SHP77 (cell line): Measurements from ENCODE around the gene CPVL.
A peak's percentile ranks its signal among the peaks of the same experiment; 100 is the strongest.

Experiments
- DNase-seq, 2 experiments: peaks; one replicate each; lab custom pipeline; 2025; lab: John Stamatoyannopoulos, UW

The CPVL gene

DNA sequence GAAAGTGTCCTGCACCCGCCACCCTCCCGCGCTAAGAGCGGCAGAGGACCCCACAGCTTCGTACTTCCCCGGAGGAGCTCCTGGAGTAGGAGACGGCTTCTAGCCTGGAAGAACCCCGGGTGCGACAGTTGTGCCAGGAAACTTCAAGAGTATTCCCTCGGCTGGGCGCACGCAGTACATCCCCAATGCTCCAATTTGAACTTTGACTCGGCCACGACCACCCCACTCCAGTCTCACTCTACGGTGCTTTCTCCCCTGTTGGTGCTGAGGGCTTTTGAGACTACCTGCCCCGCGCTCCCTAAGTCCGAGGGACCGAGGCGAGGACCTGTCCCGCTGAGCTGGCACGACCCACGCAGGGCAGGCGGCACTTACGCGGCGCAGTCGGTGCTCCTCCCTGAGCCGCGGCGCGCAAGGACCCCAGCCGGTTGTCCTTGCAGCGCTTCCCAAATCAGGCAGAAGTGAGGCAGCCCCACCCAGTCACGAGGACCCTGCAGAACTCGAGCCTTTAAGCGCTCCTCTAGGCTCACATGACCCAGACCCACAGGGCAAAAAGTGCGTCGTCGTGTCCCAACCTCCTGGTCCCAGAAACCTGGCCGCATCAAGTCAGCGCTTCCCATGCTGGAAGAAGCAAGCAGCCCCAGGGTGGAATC is at the start of gene CPVL:
CPVL (minus strand) TSS at position 481 of the 650 bp plus-strand sequence. CDS start 25,476 bp downstream, outside the sequence.
- DNase-seq = peak; percentile 49 to 64

DNA sequence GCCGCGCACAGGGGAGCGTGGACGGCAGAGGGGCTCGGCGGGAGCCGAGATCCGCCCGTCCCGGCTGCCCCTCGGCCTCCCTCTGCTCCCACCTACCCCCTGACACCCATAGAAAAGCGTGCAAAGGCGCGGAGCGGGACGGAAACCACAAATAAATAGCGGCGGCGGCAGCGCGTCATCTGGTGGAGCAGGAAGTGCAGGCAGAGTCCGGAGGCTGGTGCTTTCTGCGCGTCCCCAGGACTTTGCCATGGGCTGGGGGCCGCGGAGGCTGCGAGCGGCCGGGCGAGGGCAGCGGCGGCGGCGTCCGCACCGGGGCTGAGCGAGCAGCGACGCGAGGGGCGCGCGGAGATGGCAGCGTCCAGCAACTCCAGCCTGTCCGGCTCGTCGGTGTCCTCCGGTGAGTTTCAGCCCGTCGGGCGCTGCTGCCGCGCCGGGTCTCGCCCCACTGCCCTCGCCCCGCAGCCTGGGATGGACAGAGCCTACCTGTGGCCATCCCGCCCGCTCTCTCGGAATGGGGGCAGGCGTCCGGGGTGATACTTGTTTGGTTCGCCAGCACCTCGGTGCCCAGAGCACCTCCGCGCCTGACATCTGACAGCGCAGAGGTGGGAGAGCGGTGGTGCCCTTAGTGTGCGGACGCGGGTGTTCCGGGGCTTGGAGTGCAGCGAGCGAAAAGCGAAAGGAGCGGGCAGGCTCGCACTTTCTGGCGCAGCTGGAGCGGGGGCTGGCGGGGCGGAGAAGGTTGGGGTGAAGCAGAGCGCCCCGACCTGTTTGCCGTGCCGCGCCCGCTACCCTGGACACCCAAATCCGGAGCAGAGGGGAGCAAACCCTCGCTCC is 48.5 kb upstream of the CPVL start, which contains the start of gene CHN2:
CHN2 (plus strand) TSS at position 182 of the 834 bp plus-strand sequence.
- DNase-seq = peak; percentile 73 to 84

DNA sequence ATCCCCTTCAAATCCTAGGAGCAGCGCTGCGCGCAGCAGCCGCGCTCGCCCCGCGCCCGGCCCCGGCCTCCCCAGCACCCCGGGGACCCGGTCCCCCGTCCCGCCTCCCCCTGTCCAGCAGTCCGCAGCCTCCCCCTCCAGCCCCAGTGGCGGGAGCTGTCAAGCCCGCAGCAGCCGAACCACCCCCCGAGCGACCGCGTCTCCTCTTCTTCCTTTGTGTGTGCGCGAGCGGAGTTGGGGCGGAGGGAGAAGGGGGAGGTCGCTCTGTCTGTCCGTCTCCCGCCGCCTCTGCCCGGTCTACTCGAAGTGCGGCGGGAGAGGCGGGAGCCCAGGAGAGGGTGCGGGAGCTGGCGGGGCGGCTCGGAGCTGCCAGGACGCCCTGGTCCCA is 47.9 kb upstream of the CPVL start:
- peak; percentile 69 to 72 for DNase-seq

DNA sequence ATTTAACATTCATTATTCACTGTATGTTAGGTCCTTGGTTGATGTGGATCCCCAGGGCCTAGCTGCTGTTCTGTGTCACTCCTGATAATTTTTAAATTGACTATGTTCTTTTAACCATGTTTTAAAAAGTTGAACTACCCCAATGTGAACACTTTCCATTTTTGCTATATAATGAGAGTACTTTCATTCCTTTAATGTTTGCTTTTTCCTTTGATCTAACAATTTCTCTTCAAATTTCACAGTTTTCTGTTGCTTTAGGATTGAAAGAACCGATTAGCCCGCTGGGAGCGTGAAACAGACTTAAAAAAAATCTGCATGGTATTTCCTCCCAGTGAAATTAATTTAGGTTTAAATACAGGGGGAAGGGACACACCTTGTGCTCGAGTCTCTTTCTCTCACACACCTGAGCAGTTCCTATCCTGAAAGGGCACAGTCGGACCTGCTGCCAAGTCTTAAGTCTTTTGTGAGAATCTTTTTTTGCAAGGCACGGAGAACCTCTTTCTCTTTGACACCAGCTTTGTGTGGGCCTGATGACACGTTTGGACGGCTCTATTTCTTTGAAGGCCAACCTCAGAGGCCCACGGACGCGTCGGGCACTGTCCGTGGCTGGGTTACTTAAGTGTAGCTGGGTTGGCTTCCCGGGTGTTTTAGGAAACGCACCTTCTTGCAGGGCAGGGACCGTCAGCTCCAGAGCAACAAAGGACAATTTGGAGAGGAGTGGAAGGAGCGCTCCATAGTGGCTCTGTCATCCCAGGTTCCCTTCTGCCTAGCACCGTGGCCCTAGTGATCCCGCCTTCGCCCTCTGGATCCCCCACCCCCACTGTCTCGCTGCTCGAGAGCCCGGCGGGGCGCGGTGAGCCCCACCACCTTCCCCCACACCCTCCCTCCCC is 47.2 kb upstream of the CPVL start:
- DNase-seq = no peak

DNA sequence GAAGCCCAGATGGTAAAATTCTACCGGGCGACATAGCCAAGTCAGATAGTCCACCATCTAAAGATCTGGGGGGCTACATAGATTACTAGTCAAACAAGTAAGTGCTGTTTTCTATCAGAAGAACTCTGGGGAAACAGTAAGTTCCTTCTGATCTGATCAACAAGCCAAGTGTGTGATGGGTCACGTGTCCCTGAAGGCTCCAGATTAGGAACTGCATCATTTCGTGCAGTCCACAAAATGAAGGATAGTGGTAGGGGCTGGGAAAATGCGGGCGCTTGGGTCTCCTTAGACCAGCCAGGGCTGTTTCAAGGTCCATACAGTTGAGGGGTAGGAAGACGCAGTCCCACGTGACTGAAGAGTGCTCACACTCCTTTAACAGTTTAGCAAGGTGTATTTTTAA is 46.5 kb upstream of the CPVL start:
- DNase-seq = no peak

DNA sequence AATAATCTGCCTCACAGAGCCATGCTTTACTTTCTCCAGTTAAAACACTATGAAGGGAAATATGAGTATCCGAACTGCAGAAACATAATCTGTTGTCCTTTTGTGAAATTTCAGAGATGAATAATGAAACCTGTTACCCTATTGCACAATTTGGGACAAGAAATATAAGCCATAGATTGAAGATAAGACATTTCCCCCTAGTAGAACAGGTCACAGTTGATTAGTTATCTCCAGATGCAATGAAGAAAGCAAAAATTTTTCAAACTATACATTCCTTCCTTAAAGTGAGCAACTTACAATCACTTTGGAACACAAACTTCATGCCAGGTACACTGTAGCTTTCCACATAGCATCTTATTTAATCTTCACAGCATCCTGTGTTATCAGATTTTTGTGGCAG is 46.0 kb upstream of the CPVL start:
- DNase-seq = no peak

DNA sequence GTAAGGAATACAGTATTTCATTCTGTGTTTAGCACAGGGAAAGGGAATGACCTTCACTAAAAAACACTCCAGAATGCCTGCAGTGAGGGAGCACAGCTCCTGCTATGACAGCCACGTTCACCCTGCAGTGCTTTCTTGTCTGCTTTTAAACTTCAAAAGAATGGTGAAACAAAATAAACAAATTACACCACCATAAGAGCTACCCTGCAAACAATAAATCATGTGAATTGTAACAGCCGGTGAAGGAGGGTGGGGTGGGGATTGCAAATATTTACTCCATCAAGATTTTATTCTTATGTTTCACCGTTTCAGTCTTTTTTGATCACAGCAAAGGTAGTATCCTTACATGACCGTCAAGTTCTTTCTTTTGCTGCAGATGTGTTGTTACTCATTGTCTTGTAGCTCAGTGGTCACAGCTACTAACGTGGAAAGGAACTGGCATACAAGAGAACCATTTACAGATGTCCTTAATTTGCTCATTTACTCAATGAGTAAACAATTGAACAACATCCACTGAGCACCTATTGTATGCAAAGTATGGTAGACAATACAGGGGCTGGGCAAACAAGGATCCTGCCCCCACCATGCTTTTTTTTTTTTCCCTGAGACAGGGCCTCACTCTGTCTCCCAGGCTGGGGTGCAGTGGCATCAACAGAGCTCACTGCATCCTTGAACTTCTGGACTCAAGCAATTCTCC is 44.2 kb upstream of the CPVL start:
- DNase-seq = peak; percentile 37 to 44

DNA sequence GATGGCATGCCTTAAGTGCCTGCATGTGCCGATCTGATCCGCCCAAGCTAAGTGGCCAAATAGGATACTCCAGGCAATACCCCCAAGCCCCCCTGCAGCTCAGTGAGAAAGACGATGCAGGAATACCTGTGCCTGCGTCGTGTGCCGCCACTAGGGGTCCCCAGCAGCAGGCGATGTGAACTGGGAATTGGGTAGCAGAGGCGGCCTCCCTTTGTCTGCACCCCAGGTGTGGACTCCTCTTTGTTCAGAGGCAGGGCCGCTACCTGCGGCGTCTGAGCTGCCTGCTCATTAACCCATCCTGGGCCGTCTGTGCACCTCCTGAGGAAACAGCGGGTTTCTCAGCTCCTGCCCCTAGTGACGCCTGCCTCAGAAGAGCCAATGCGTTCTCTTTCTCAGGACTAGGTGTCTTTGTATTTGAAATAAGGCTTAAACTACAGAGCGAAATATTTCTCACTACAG is 43.4 kb upstream of the CPVL start:
- DNase-seq = peak; percentile 89 to 92

DNA sequence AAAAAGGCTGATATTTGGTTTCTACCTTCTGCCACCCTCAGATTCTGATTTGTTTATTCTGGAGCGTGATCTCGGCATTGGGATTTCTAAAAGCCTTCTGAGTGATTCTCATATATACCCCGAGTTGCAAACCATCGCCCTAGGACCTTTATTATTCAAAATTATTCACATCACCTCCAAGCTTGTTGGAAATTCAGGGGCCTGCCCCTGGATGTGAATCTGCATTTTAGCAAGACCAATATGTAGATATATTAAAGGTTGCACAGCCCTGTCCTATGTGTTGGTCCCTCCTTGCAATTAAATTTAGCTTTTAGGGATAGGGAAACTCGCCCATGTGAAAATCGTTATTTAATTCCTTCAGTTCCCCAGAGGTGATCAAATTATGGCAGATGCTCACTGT is 39.3 kb upstream of the CPVL start:
- DNase-seq = no peak

DNA sequence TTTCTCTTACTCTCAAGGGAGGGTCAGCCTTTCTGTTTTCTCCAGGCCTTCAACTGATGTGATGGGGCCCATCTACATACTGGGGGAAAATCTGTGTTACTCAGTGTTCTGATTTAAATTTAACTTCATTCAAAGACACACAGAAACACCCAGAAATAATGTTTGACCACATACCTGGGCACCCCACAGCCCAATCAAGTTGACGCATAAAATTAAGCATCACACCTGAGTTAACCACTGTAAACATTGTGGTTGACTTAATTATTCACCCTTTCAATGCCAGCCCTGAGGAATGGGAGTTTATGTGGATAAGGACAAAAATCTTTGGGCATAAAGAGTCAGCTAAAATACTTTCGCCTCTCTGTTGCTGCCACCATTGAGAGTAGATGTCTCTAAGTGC is 38.3 kb upstream of the CPVL start:
- DNase-seq = no peak

DNA sequence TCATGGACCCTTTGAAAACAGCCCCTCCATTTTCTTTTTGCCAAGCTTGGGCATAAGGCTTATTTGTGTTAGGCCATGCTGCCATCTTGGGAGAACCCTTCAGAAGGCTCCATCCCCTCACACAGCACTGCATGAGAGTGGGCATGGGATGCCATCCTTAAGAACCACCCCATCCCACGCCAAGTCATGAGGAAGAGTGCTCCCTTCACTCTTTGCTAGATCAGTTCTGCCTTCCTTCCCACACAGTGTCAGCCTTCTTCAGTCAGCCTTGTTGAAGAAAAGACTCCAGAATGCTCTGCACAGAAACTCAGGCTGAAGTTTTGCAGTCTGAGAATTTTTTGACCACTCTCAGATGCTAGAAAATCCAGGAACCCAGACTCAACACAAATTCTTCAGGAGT is 32.8 kb upstream of the CPVL start:
- DNase-seq = no peak

DNA sequence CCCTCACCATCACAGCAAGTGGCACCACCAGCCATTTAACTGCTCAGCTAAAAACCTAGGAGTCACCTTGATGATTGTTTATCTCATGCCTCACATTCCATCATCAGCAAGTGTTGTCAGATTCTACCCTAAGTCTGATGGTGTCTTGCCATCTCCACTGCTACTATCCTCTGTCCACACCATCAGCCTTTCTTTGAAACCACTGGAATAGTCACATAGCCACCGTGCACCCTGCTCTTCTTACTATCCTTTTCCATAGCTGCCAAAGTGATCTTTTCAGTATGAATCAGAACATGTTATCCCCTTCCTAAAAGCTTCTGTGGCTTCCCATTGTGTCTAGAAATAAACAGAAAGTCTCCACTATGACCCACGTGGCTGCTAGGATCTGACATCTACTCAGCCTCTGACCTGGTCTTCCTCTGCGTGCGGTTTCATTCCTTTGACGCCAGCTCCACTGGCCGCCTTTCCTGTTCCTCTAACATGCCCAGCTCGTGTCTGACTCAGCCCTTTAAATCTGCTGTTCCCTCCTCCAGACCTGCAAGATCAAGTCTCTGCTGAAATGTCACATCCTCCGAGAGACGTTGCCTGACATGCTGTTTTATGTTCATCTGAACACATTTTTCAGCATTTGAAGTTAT is 31.7 kb upstream of the CPVL start:
- no peak for DNase-seq

DNA sequence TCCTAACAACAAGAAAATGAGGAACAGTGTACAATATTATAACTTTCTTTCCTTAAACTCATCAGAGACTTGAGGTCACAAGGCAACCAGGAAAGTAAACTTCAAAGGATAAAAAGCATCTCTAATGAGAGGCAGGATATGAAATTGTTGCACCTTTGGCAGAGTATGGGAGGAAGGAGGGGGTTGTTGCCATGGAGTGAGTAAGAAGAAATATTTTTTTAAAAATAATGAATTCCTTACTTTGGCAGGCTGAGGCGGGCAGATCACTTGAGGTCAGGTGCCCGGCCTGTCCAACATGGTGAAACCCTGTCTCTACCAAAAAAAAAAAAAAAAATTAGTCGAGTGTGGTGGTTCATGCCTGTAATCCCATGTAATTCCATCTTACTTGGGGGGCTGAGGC is 27.1 kb upstream of the CPVL start:
- no peak for DNase-seq

DNA sequence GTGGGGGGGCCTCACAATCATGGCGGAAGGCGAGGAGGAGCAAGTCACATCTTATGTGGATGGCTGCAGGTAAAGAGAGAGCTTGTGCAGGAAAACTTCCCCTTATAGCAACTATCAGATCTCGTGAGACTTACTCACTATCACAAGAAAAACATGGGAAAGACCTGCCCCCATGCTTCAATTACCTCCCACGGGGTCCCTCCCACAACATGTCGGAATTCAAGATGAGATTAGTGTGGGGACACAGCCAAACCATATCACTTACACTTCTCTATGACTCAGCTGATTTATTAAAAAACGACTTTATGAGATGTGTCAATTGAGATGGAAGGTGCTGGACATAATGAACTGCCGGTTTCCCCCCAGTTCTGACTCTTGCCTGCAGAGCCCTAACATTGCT is 24.4 kb upstream of the CPVL start:
- no peak for DNase-seq

DNA sequence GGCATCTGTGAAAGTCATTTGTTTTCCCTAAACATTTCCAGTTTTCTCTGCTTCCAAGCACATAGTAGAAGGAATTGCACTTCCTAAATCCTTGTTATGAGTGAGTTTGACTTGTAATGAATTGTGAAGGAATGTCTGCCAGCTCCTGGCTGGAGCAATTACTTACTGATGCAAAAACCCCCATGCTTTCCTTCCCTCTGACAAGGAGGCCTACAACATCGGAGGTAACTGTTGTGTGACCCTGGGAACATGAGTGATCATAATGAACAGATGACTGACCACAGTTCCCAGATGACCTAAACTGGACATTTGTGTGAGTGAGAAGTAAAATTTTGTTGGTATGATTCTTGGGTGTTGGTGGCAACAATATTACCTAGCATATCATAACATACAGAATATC is 21.4 kb upstream of the CPVL start:
- no peak for DNase-seq

DNA sequence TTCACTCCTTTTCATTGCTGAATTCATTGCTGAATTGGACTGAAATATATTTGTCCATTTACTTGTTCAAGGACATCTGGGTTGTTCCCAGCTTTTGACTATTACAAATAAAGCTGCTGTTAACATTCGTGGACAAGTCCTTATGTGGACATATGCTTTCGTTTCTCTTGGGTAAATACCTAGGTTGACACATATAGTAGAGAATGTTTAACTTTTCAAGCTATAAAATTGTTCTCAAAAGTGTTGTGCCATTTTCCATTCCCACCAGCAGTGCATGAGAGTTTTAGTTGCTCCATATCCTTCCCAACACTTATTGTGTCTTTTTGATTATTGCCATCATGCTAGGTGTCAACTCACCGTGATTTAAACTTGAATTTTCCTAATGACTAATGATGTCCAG is 17.5 kb upstream of the CPVL start:
- DNase-seq = no peak

DNA sequence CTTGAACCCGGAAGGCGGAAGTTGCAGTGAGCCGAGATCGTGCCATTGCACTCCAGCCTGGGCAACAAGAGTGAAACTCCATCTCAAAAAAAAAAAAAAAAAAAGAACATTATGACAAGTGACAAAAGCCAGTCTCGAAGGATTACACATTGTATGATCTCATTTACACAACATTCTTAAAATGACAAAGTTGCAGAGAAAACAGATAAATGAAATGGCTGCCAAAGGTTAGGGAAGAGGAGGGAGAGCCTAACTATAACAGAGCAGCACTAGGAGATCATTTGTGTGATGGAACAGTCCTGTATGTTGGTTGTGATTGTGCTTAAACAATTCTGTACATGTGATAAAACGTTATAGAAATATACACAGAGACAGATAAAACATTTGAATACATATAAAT is 16.2 kb upstream of the CPVL start:
- no peak for DNase-seq

DNA sequence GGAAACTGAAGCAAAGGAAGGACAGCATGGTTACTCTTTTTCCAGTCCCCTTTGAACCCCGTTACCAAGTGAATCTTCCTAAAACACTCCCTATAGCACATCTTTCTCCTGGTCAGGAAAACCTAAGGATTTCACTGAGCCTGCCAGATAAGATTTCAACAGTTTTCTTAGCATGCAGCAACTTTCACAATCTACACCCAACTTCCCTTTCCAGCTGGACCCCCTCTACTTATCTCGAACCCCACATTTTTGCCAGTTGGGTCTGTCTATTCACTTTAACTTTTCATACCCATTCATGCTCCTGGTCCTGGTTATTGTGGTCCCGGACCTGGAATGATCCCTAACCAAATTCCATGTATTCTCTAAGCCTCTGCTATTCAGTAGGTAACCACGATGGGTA is 14.9 kb upstream of the CPVL start:
- no peak for DNase-seq

DNA sequence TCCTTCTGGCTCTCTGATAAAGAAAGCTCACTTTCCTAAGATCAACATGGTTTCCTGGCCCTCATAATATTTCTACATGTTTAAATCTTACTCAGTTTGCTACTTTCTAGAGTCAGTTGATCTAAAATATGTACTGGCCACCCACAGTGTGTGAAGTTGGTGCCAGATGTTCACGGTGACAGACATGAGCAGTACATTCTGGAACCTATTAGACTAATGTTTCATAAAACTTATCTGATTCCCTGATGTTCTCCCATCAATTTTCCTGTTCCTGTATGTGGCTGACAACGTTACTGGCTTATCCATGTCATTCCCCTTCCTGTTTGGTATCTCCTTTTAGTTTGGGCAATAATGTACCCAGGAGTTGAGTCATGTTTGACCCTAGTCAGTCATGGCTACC is 13.7 kb upstream of the CPVL start:
- DNase-seq = no peak

DNA sequence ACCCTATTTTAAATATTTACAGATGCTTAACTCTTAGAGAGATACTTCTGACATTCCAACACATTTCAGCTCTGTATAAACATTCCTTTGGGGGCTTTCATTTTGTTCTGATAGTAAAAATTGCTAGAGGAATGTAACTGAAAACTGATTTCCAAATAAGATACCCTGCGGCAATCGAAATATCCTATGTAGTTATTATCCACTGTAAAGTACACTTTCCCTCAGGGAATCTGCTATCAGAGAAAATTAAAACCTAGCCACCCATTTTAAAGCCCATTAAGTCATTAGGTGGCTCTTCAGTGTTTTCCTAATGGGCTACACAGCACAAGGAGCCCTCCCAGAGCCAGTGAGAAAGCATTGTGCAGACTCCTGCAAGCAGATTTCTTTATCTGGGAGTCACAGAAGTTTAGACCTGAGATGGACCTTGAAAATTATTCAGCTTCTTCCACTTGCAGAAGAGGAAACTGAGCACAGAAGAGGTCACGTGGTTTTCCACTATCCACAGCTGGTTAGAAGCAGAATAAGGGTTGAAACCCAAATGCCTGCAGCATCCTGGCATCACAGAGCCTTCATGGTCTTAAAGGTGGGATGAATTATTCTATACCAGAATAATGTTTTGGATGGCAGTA is 12.6 kb upstream of the CPVL start:
- no peak for DNase-seq

DNA sequence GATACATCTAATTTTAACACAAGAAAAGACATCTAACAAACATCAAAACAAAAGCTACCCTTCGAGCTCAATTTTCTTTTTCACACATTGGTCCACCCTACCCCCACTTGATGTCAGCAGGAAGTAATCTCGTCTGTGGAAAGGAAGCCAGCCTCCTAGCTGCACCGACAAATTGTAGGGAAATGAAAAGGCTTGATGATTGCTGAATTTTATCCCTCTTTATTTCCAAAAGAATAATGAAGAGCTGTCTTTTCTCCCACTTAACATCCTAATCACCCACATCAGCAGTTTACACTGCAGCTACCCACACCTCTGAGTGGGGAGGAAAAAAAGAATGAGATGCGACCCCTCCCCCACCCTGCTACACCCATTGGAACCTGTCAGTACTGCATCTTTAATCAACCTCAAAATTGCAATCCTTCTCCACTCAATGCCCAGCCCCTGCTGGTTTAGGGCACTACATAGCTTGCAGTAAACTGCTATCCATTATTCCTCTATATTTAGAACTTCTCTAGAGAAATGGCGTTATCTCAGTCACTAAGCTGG is 10.6 kb upstream of the CPVL start:
- DNase-seq = no peak
